Esophagus muscularis mucosa (tissue), 4 donors: Measurements from ENCODE around the gene NCKAP5.

ENCODE experiments used
- CTCF ChIP-seq, 3 experiments: fragments of 200-600 bp in 2 of 3; fragments of 450-650 bp in 1 of 3; sonication (generic) in 2 of 3; IDR thresholded peaks; one replicate each; pipeline ENCODE4 v1.5.1; 2017 to 2019; ENCODE audit warnings: antibody characterized with exemption in 3 of 3, mild to moderate bottlenecking in 2 of 3, moderate library complexity in 1 of 3
- EP300 ChIP-seq: sonication (generic); formaldehyde crosslinking; IDR thresholded peaks from one replicate; pipeline ENCODE4 v1.6.1; 2017; ENCODE audit warnings: antibody characterized with exemption
- POLR2A ChIP-seq: fragments of 450-650 bp; IDR thresholded peaks from one replicate; pipeline ENCODE4 v1.6.1; 2017; ENCODE audit warnings: antibody characterized with exemption, moderate library complexity, mild to moderate bottlenecking, low read depth

- TF ChIP-seq CTCF (IDR thresholded peaks at IDR 0.05) (no peak), POLR2A (no peak), EP300 (no peak)
Measured at GRCh38 chr2:133120310-133120709, 448.0 kb downstream of the NCKAP5 start.
